Psoas muscle (tissue), 8 donors: ENCODE data around the gene TMEM222. TPM values are rescaled to one million over a fixed set of nuclear protein-coding genes. Genes with fewer than 3 reads are reported as not detected.
"Not testable (repeated sequence)": the region's sequence is repeated elsewhere in the genome, so short reads cannot be mapped to it uniquely, and the experiment has no call there.

Source experiments
- ATAC-seq, 4 donors: fragments of 200-7000 bp; cut with Tn5 transposase; one replicate each; pipeline ENCODE4 v1.9.1; 2020; ENCODE audit warnings: moderate library complexity in 3 of 4, mild to moderate bottlenecking in 2 of 4
- DNase-seq, 2 donors: peaks; one replicate each; pipeline ENCODE4 v3.0.0-alpha.2; 2020
- H3K27ac ChIP-seq: fragments of 200-600 bp; one replicate; pipeline ENCODE4 v1.8.0; 2022
- H3K27me3 ChIP-seq, 3 donors: fragments of 200-600 bp in 1 of 3; one replicate each; pipeline versions ENCODE4 v1.6.1 to v1.8.0; 2013 to 2022; ENCODE audit warnings: low read length in 2 of 3, mild to moderate bottlenecking in 2 of 3, moderate library complexity in 1 of 3; ENCODE audit not compliant: insufficient read depth in 3 of 3
- H3K36me3 ChIP-seq, 2 donors: fragments of 200-600 bp in 1 of 2; one replicate each; pipeline versions ENCODE4 v1.6.1 to v1.8.0; 2013 to 2022; ENCODE audit warnings: low read depth in 1 of 2, mild to moderate bottlenecking in 1 of 2, moderate library complexity in 1 of 2; ENCODE audit not compliant: insufficient read depth in 1 of 2
- H3K4me1 ChIP-seq: fragments of 200-600 bp; one replicate; pipeline ENCODE4 v1.8.0; 2022
- H3K4me3 ChIP-seq: fragments of 200-600 bp; one replicate; pipeline ENCODE4 v1.8.0; 2022; ENCODE audit warnings: mild to moderate bottlenecking
- H3K9me3 ChIP-seq: fragments of 200-600 bp; one replicate; pipeline ENCODE4 v1.8.0; 2022
- WGBS, 3 donors: extraction: QIAGEN DNeasy Blood & Tissue Kit; methylation state at CpG; one replicate each; pipeline versions ENCODE4 v1.1.6 to v1.1.7; 2013; 5-methylcytosine and 5-hydroxymethylcytosine counted together
- intact Hi-C, 2 donors: fragments of 100-400 bp; cut with DNase I; formaldehyde crosslinking; loops; one replicate each; pipeline versions ENCODE4 v1.11.0 to v1.14.2; 2022
- polyA plus RNA-seq, 3 donors: library from polyadenylated mRNA; stranded (reverse); fragments of 200-250 nt; gene quantifications; one replicate each; pipeline ENCODE4 v1.2.3, GENCODE V29; 2013
- total RNA-seq, 4 donors: library from RNA; stranded (reverse); fragmentation: NEBNext Ultra II Directional in 2 of 4; extraction: Animal tissue kit (Norgen Biotek cat#: 25700) in 2 of 4; gene quantifications; one replicate each; pipeline versions ENCODE4 v1.2.1 to v1.2.4, GENCODE V29; 2021 to 2023
- TF ChIP-seq, protein P1 (sequence below): fragments of 200-600 bp; IDR thresholded peaks from one replicate; pipeline ENCODE4 v1.8.0; 2022; ENCODE audit warnings: antibody characterized with exemption
- donor health status: healthy with polysubstance abuse.
- donor health status: DM: no; HTN: no; CAD: no; lungs with moderate emphysema.
- donor health status: Bipolar disorder and iron deficiency.
- donor health status: healthy.
- donor health status: DM: yes; HTN: yes; CAD: no.
- donor health status: DM: no; HTN: no; CAD: no.
- donor health status: DM: no; HTN: no; CAD: no.
- donor health status: DM: yes; HTN: yes; CAD: no.

The TMEM222 gene
- total and polyA plus RNA-seq, 7 donors = 20.7 to 50.2 (median 30.8) TPM

DNA sequence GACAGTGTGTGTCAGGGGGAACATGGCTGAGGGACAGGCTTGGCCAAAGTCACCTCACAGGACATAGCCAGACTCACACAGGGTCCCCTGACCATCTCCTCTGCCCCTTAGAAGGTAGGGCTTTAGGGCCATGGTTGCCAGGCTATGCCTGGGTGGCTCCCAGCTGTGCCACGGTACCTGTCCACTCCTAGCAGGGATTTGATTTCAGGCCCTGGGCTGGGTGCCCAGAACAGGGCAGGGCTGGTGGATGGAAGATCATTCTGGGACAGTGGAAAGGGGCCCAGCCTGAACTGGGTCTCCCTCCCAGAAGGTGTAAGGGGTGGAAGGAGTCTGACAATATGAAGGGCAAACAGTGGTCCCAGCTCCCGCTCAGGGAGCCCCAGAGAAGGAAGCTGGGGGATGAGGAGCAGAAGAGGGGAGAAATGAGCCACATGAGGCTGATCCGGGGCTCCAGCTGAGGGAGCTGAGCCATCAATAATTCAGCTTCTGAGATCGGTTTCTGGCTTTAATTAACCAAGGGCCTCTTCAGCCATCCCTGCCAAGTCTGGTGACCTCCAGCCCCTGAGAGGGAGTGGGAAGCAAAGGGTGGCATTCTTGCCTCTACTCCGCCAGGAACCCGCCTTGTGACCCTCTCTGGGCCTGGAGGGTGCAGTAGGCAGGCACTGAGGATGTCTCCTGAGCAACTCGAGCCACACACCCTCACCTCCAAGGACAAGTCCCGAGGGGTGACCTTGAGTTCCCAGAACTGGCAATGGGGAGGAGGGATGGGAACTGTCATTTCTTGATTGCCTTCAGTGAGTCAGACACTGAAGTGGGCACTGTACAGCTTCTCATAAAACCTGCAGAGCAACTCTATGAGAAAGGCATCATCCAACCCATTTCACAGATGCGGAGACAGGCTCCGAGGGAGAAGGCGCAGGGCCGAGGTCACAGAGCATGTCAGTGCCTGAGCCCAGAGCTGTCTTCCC, 59.1 kb downstream of the TMEM222 start:
- TF ChIP-seq, protein P1, sequence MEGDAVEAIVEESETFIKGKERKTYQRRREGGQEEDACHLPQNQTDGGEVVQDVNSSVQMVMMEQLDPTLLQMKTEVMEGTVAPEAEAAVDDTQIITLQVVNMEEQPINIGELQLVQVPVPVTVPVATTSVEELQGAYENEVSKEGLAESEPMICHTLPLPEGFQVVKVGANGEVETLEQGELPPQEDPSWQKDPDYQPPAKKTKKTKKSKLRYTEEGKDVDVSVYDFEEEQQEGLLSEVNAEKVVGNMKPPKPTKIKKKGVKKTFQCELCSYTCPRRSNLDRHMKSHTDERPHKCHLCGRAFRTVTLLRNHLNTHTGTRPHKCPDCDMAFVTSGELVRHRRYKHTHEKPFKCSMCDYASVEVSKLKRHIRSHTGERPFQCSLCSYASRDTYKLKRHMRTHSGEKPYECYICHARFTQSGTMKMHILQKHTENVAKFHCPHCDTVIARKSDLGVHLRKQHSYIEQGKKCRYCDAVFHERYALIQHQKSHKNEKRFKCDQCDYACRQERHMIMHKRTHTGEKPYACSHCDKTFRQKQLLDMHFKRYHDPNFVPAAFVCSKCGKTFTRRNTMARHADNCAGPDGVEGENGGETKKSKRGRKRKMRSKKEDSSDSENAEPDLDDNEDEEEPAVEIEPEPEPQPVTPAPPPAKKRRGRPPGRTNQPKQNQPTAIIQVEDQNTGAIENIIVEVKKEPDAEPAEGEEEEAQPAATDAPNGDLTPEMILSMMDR = no peak
- Histone ChIP-seq H3K36me3 (no peaks in the 10 kb centered on the region), H3K9me3 (no peaks in the 10 kb centered on the region), H3K27me3 (no peaks in the 10 kb centered on the region), H3K4me3 (no peak overlapping the region), H3K27ac (no peak overlapping the region), H3K4me1 (peaks cover 8% of the 10 kb centered on the region)
- intact Hi-C loops = loop anchor here in 1 of 2 donors (10.0 kb wide), 1 partner anchor 276 kb away; no protein-coding TSS in a partner anchor
- 73 to 75% (median 73%) methylated on average over 12 of the region's 12 CpGs for WGBS, 3 donors
- DNase-seq (peak in 1 of 2 donors; percentile 73), ATAC-seq (peak; percentile 48 to 91 (median 85))

DNA sequence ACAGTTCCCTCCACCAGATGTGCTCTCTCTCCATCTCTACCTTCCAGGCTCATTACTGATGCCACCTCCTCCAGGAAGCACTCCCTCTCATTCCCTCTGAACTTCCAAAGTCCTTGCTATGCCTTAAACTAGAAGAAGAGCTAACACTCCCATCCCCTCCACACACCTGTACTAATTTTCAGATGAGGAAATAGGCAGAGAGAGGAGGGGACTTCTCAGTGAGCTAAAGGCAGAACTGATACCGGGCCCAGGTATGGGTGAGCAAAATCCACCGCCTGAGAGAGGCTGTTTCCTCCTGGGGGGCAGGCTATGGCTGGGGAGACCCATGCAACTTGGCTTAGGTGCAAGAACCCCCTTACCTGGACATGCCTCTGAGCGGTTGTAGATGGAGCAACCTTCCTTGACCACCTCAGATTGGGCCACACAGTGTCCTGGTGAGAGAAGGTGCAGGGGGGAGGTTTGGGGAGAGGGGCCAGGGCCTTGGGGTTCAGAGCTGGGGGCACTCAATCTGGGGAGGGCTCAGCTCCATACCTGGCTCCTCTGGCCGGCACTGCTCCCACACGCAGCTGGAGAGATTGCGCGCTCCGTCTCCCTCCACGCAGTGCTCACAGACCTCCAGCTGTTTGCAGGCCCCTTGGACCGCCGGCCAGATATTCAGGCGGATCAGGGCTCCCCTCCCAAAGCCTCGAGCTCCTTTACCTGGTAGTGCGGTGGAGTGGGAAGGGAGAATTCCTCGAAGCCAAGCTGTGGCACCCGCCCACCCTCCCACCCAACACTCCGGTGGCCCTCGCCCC, 60.2 kb downstream of the TMEM222 start:
- H3K27me3 ChIP-seq = no peaks in the 10 kb centered on the region
- TF ChIP-seq, protein P1 = no peak

DNA sequence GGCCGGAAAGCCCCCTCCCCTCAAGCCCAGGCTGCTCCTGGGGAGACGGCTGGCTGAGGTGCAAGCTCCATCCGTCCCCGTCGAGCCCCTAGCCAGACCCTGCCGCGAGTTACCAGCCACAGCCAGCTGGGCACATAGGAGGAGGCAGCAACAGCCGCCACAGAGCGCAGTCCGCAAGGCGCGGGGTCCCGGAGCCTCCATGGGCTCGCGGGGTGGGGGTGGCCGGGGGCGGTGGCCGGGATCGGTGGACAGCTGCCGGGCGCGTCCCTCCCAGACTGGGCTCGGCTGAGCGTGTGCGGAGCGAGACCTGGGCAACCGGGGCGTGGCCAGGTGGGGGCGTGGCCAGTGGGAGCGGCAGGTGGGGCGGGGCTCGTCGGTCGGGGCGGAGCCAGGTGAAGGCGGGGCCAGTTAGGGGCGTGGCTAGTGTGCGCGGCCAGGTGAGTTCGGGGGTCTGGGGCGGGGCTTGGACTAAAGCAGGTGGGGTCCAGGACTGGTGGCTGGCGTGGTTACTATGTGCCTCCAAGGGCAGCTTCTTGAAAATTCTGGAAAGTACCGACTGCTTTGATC, 61.2 kb downstream of the TMEM222 start, which contains the start of gene CD164L2:
TSS of gene CD164L2 (minus strand) at position 295 of the 567 bp plus-strand sequence. CDS start at position 201, 94 bp downstream.
- TF ChIP-seq, protein P1 = no peak
- DNase-seq (no peak), ATAC-seq (peak in 1 of 4 donors; percentile 41)
- Histone ChIP-seq H3K36me3 (no peaks in the 10 kb centered on the region), H3K4me1 (peaks cover 8% of the 10 kb centered on the region), H3K9me3 (no peaks in the 10 kb centered on the region), H3K4me3 (no peak within 1 kb of the TSS), H3K27me3 (no peaks in the 10 kb centered on the region), H3K27ac (no peak within 1 kb of the TSS)
- intact Hi-C loops = loop anchor here in 1 of 2 donors (10.0 kb wide), 1 partner anchor 278 kb away; no protein-coding TSS in a partner anchor
- 20 to 22% (median 21%) methylated on average over 36 to 43 of the region's 43 CpGs for WGBS, 3 donors

More for the DNA sequence above, 60.2 kb downstream of the TMEM222 start:
- Histone ChIP-seq H3K27ac (no peak overlapping the region), H3K36me3 (no peaks in the 10 kb centered on the region), H3K4me1 (peaks cover 8% of the 10 kb centered on the region), H3K9me3 (no peaks in the 10 kb centered on the region), H3K4me3 (no peak overlapping the region)
- 74 to 79% (median 77%) methylated on average over 14 to 18 of the region's 18 CpGs for WGBS, 3 donors
- DNase-seq (no peak), ATAC-seq (no peak)
- intact Hi-C loops = loop anchor here in 1 of 2 donors (10.0 kb wide), 1 partner anchor 277 kb away; no protein-coding TSS in a partner anchor

DNA sequence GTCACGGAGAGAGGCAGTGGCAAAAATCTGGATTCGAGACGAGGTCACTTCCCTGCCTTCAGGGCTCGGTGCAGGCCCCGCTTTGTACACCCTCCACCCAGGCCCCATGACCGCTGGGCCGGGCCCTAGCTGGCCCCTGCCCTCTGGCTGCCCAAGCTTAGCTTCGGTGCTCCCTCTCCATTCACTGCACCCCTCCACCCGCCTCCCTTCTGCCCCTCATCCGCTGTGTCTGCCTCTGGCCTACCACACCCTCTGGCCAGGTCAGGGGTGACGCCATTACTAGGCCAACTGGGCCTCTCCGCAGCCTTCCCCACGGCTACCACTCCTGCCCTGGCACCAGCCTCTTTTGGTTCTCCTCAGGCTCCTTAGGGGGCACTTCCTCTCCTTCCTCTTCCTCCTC, 61.7 kb downstream of the TMEM222 start:
- no peak for DNase-seq
- WGBS, 3 donors = 91 to 92% (median 92%) methylated on average over 13 of the region's 13 CpGs
- no peak overlapping the region for H3K4me3 ChIP-seq
- TF ChIP-seq, protein P1 = no peak
- no peaks in the 10 kb centered on the region for H3K9me3 ChIP-seq
- H3K4me1 ChIP-seq = peaks cover 8% of the 10 kb centered on the region
- no peaks in the 10 kb centered on the region for H3K27me3 ChIP-seq
- no peak for ATAC-seq
- intact Hi-C loops = loop anchor here in 1 of 2 donors (10.0 kb wide), 1 partner anchor 279 kb away; no protein-coding TSS in a partner anchor
- no peak overlapping the region for H3K27ac ChIP-seq
- no peaks in the 10 kb centered on the region for H3K36me3 ChIP-seq

DNA sequence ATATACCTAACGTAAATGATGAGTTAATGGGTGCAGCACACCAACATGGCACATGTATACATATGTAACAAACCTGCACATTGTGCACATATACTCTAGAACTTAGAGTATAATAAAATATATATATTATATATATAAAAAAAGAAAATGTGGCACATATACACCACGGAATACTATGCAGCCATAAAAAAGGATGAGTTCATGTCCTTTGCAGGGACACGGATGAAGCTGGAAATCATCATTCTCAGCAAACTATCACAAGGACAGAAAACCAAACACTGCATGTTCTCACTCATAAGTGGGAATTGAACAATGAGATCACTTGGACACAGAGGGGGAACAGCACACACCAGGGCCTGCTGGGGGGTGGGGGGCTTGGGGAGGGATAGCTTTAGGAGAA, 62.8 kb downstream of the TMEM222 start:
- not testable (repeated sequence) for H3K27ac ChIP-seq, H3K9me3 ChIP-seq, DNase-seq, ATAC-seq, H3K27me3 ChIP-seq, H3K4me3 ChIP-seq, H3K4me1 ChIP-seq, H3K36me3 ChIP-seq
- 92 to 94% (median 94%) methylated on average over 3 of the region's 3 CpGs for WGBS, 3 donors
- intact Hi-C loops = loop anchor here in 1 of 2 donors (10.0 kb wide), 1 partner anchor 280 kb away; no protein-coding TSS in a partner anchor
